K562 (cell line): ENCODE data around the gene CBR4. TPM values are rescaled to one million over a fixed set of nuclear protein-coding genes. Genes with fewer than 3 reads are reported as not detected.

Source experiments
- ATAC-seq: fragments of 200-7000 bp; cut with Tn5 transposase; 3 replicates; pipeline ENCODE4 v1.9.1; 2020; ENCODE audit warnings: moderate library complexity
- BruUV-seq: library from RNA; stranded (reverse); fragments of 400-500 nt; replicated peaks from 2 replicates; lab custom pipeline; 2021; lab: Mats Ljungman, UMichigan
- CTCF ChIA-PET: fragments of 300-600 bp; formaldehyde crosslinking; extraction: SDS; loops from one replicate; lab custom pipeline; 2021; ENCODE audit warnings: low intra/inter-chr PET ratio; lab: Yijun Ruan, JAX
- POLR2A ChIA-PET: fragments of 300-600, 350-650 bp; sonication (Branson Sonifier 250); formaldehyde crosslinking; extraction: SDS; loops from one replicate; lab custom pipeline; 2021; ENCODE audit warnings: antibody characterized with exemption, inconsistent platforms; lab: Yijun Ruan, JAX
- DNase-seq, 4 experiments: peaks; one replicate each; pipeline versions ENCODE4 v3.0.0 to v3.0.0-alpha.2; 2011 to 2018; ENCODE audit warnings: low spot score in 3 of 4, mixed read lengths in 3 of 4; ENCODE audit errors: extremely low read depth in 1 of 4
- FAIRE-seq: peaks from 2 replicates; lab custom pipeline; 2011; peaks lifted over from hg19 to GRCh38; lab: Jason Lieb, UNC
- H2AFZ ChIP-seq: 2 replicates; pipeline ENCODE4 v1.6.0; 2011; ENCODE audit warnings: low read depth, low read length, control low read depth, inconsistent platforms
- H3K27ac ChIP-seq: fragments of 200-600 bp; 3 replicates; pipeline ENCODE4 v1.8.0; 2011; ENCODE audit warnings: low read depth, mild to moderate bottlenecking, control low read depth, inconsistent platforms, low read length, moderate library complexity, mixed read lengths; ENCODE audit errors: extremely low read depth
- H3K27me3 ChIP-seq, 2 experiments: fragments of 300-600 bp in 1 of 2; 2 replicates in 1 of 2; 3 replicates in 1 of 2; pipeline versions ENCODE4 v1.6.0 to v1.8.0; 2011; ENCODE audit warnings: inconsistent platforms in 2 of 2, low read length in 2 of 2, mild to moderate bottlenecking in 1 of 2, mixed read lengths in 1 of 2, moderate library complexity in 1 of 2; ENCODE audit not compliant: control insufficient read depth in 2 of 2, insufficient read depth in 2 of 2
- H3K36me3 ChIP-seq: fragments of 300-600 bp; 3 replicates; pipeline ENCODE4 v1.8.0; 2011; ENCODE audit warnings: mild to moderate bottlenecking, low read length, inconsistent platforms; ENCODE audit not compliant: control insufficient read depth, insufficient read depth
- H3K4me1 ChIP-seq, 2 experiments: fragments of 200-600 bp in 1 of 2; replicated peaks in 1 of 2; 2 replicates in 1 of 2; 3 replicates in 1 of 2; pipeline versions ENCODE4 v1.5.1 to v1.8.0; 2011; ENCODE audit warnings: inconsistent platforms in 2 of 2, low read length in 2 of 2, mild to moderate bottlenecking in 1 of 2, mixed read lengths in 1 of 2, moderate library complexity in 1 of 2; ENCODE audit not compliant: control insufficient read depth in 2 of 2, insufficient read depth in 2 of 2
- H3K4me2 ChIP-seq: 2 replicates; pipeline ENCODE4 v1.6.1; 2011; ENCODE audit warnings: low read length, control low read depth, inconsistent platforms, mixed read lengths; ENCODE audit not compliant: insufficient read depth
- H3K4me3 ChIP-seq: fragments of 200-600 bp; sonication (generic), shearing (Covaris generic); 2 replicates; pipeline ENCODE4 v1.5.1; 2016; ENCODE audit warnings: control low read depth, inconsistent platforms
- H3K79me2 ChIP-seq: fragments of 200-600 bp; 3 replicates; pipeline ENCODE4 v1.8.0; 2011; ENCODE audit warnings: low read length, inconsistent platforms; ENCODE audit not compliant: control insufficient read depth, insufficient read depth
- H3K9ac ChIP-seq, 2 experiments: 2 replicates each; pipeline versions ENCODE4 v1.6.0 to v1.6.1; 2011; ENCODE audit warnings: low read depth in 2 of 2, low read length in 2 of 2, control low read depth in 1 of 2, inconsistent platforms in 1 of 2, mild to moderate bottlenecking in 1 of 2, mixed read lengths in 1 of 2; ENCODE audit not compliant: insufficient read depth in 1 of 2
- H3K9me1 ChIP-seq: one replicate; pipeline ENCODE4 v1.6.0; 2011; ENCODE audit warnings: inconsistent platforms, mild to moderate bottlenecking, low read length, moderate library complexity; ENCODE audit not compliant: control insufficient read depth, insufficient read depth
- H3K9me3 ChIP-seq: replicated peaks from 2 replicates; pipeline ENCODE4 v1.5.1; 2011; ENCODE audit warnings: low read depth, low read length, inconsistent platforms; ENCODE audit not compliant: control insufficient read depth, insufficient read depth
- H4K20me1 ChIP-seq: replicated peaks from 2 replicates; pipeline ENCODE4 v1.6.1; 2011; ENCODE audit warnings: low read length, inconsistent platforms, mixed read lengths; ENCODE audit not compliant: control insufficient read depth, insufficient read depth
- BHLHE40 ChIP-seq: IDR thresholded peaks from 2 replicates; pipeline ENCODE4 v1.6.1; 2011; ENCODE audit warnings: low read length, improper control_type of control experiment
- CXXC5 ChIP-seq: fragments of 250-450 bp; sonication (Bioruptor Pico); IDR thresholded peaks from 2 replicates; pipeline ENCODE4 v1.8.0; 2022; ENCODE audit warnings: inconsistent platforms, mild to moderate bottlenecking, moderate library complexity
- FOXJ3 ChIP-seq: sonication (generic); formaldehyde crosslinking; IDR thresholded peaks from 2 replicates; pipeline ENCODE4 v1.4.0; 2020; ENCODE audit warnings: mild to moderate bottlenecking, missing genetic modification reagents
- GATA2 ChIP-seq: sonication (generic); formaldehyde crosslinking; IDR thresholded peaks from 2 replicates; pipeline ENCODE4 v1.4.0; 2020; ENCODE audit warnings: mild to moderate bottlenecking, missing genetic modification reagents
- HNRNPLL ChIP-seq: fragments of 200-400 bp; formaldehyde crosslinking; IDR thresholded peaks from 2 replicates; pipeline ENCODE4 v1.6.1; 2017; ENCODE audit warnings: low read length, low read depth, mild to moderate bottlenecking; ENCODE audit not compliant: poor library complexity, severe bottlenecking
- KAT7 ChIP-seq: sonication (generic); formaldehyde crosslinking; IDR thresholded peaks from 2 replicates; pipeline ENCODE4 v1.8.0; 2022; ENCODE audit warnings: missing genetic modification reagents, mild to moderate bottlenecking, borderline replicate concordance
- NUFIP1 ChIP-seq: fragments of 450-650 bp; IDR thresholded peaks from 2 replicates; pipeline ENCODE4 v1.6.1; 2018; ENCODE audit not compliant: partially characterized antibody
- SMAD2 ChIP-seq: fragments of 150-350 bp; IDR thresholded peaks from 2 replicates; pipeline ENCODE4 v1.6.1; 2014; ENCODE audit warnings: low read depth, mild to moderate bottlenecking, low read length
- ZFX ChIP-seq: sonication (generic); formaldehyde crosslinking; IDR thresholded peaks from 2 replicates; pipeline ENCODE4 v1.8.0; 2022; ENCODE audit warnings: mild to moderate bottlenecking, missing genetic modification reagents, moderate library complexity
- ZNF224 ChIP-seq: sonication (generic); formaldehyde crosslinking; IDR thresholded peaks from 2 replicates; pipeline ENCODE4 v1.8.0; 2022; ENCODE audit warnings: mild to moderate bottlenecking, missing genetic modification reagents
- ZNF431 ChIP-seq: sonication (generic); formaldehyde crosslinking; IDR thresholded peaks from 2 replicates; pipeline ENCODE4 v1.8.0; 2022; ENCODE audit warnings: mild to moderate bottlenecking, missing genetic modification reagents
- ZNF764 ChIP-seq: fragments of 250-450 bp; sonication (Bioruptor Pico); IDR thresholded peaks from 2 replicates; pipeline ENCODE4 v1.4.0; 2020; ENCODE audit warnings: low read depth, mild to moderate bottlenecking, moderate library complexity
- WGBS: fragments of 100-300 bp; shearing (Covaris generic); methylation state at CpG from one replicate; pipeline ENCODE4 v1.1.6; 2016; ENCODE audit warnings: low coverage, mixed read lengths; ENCODE audit not compliant: insufficient coverage; ENCODE audit errors: missing lambda C conversion rate; 5-methylcytosine and 5-hydroxymethylcytosine counted together
- in situ Hi-C: fragments of 300-500 bp; cut with MboI; formaldehyde crosslinking; loops from 4 replicates; pipeline ENCODE4 v1.15.0; 2018; ENCODE audit warnings: inconsistent platforms, mixed read lengths
- intact Hi-C: fragments of 100-400 bp; cut with micrococcal nuclease; formaldehyde crosslinking; loops from 2 replicates; pipeline ENCODE4 v1.14.2; 2022
- polyA plus RNA-seq, 8 experiments: library from polyadenylated mRNA; depleted of rRNA in 4 of 8; stranded (reverse) in 5 of 8; unstranded in 3 of 8; fragments of >200 nt; fragmentation: Nextera tagmentation in 2 of 8; fragmentation: Illumina TruSeq in 1 of 8; extraction: Ambion mirVana in 2 of 8; extraction: Trizol in 1 of 8; gene quantifications; 2 replicates each; pipeline versions ENCODE4 v1.2.1 to v1.2.3, GENCODE V29; 2011 to 2014; ENCODE audit warnings: inconsistent platforms in 1 of 8, missing spikeins in 1 of 8
- total RNA-seq, 7 experiments: library from RNA; depleted of rRNA in 6 of 7; stranded (reverse); fragments of >200 nt in 6 of 7; fragmentation: Illumina TruSeq in 2 of 7; extraction: Trizol in 2 of 7; gene quantifications; 2 replicates each; pipeline versions ENCODE4 v1.2.1 to v1.2.3, GENCODE V29; 2011 to 2021; ENCODE audit warnings: low replicate concordance in 1 of 7
- TF ChIP-seq, protein P1 (sequence below): fragments of 200-800 bp; sonication (Bioruptor generic); IDR thresholded peaks from 2 replicates; pipeline ENCODE4 v1.6.1; 2016; ENCODE audit warnings: missing genetic modification characterization, missing compliant biosample characterization
- TF ChIP-seq, protein P2 (sequence below): fragments of 250-450 bp; sonication (Bioruptor Pico); IDR thresholded peaks from 2 replicates; pipeline ENCODE4 v1.6.1; 2021; ENCODE audit warnings: mild to moderate bottlenecking
- TF ChIP-seq, protein P3 (sequence below), 2 experiments: IDR thresholded peaks; 2 replicates each; pipeline ENCODE4 v1.6.1; 2012; ENCODE audit warnings: improper control_type of control experiment in 2 of 2, low read depth in 2 of 2, low read length in 2 of 2, borderline replicate concordance in 1 of 2

Gene CBR4
- total and polyA plus RNA-seq, 9 of the 15 experiments (the other 6 are each of a cell fraction or from before 2014, with no cell fraction given), result 12.1 to 26.4 (median 18.6) TPM

GRCh38 chr4:169015186-169015623, 5.2 kb upstream of the CBR4 start:
- intact Hi-C loops, result no loop called here
- DNase-seq (no peak), FAIRE-seq (no peak)
- TF ChIP-seq CXXC5 (CRISPR knock-in tag) (0 out of 2 replicates have a peak, but pooled peaks have one; percentile 6), KAT7 (CRISPR knock-in tag) (no peak), ZNF764 (no peak), GATA2 (CRISPR knock-in tag) (peak; percentile 19; the same call in 1 of the 2 replicates), BHLHE40 (peak; percentile 71; the same call in 1 of the 2 replicates), NUFIP1 (no peak), ZFX (CRISPR knock-in tag) (peak; percentile 40; the same call in 1 of the 2 replicates), ZNF431 (CRISPR knock-in tag) (no peak), HNRNPLL (no peak), ZNF224 (no peak), SMAD2 (no peak), FOXJ3 (CRISPR knock-in tag) (no peak)
- TF ChIP-seq, protein P1, sequence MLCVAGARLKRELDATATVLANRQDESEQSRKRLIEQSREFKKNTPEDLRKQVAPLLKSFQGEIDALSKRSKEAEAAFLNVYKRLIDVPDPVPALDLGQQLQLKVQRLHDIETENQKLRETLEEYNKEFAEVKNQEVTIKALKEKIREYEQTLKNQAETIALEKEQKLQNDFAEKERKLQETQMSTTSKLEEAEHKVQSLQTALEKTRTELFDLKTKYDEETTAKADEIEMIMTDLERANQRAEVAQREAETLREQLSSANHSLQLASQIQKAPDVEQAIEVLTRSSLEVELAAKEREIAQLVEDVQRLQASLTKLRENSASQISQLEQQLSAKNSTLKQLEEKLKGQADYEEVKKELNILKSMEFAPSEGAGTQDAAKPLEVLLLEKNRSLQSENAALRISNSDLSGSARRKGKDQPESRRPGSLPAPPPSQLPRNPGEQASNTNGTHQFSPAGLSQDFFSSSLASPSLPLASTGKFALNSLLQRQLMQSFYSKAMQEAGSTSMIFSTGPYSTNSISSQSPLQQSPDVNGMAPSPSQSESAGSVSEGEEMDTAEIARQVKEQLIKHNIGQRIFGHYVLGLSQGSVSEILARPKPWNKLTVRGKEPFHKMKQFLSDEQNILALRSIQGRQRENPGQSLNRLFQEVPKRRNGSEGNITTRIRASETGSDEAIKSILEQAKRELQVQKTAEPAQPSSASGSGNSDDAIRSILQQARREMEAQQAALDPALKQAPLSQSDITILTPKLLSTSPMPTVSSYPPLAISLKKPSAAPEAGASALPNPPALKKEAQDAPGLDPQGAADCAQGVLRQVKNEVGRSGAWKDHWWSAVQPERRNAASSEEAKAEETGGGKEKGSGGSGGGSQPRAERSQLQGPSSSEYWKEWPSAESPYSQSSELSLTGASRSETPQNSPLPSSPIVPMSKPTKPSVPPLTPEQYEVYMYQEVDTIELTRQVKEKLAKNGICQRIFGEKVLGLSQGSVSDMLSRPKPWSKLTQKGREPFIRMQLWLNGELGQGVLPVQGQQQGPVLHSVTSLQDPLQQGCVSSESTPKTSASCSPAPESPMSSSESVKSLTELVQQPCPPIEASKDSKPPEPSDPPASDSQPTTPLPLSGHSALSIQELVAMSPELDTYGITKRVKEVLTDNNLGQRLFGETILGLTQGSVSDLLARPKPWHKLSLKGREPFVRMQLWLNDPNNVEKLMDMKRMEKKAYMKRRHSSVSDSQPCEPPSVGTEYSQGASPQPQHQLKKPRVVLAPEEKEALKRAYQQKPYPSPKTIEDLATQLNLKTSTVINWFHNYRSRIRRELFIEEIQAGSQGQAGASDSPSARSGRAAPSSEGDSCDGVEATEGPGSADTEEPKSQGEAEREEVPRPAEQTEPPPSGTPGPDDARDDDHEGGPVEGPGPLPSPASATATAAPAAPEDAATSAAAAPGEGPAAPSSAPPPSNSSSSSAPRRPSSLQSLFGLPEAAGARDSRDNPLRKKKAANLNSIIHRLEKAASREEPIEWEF (CRISPR knock-in tag), result peak; percentile 16; the same call in 1 of the 2 replicates
- TF ChIP-seq, protein P2, sequence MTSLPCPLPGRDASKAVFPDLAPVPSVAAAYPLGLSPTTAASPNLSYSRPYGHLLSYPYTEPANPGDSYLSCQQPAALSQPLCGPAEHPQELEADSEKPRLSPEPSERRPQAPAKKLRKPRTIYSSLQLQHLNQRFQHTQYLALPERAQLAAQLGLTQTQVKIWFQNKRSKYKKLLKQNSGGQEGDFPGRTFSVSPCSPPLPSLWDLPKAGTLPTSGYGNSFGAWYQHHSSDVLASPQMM (CRISPR knock-in tag), result no peak
- TF ChIP-seq, protein P3, sequence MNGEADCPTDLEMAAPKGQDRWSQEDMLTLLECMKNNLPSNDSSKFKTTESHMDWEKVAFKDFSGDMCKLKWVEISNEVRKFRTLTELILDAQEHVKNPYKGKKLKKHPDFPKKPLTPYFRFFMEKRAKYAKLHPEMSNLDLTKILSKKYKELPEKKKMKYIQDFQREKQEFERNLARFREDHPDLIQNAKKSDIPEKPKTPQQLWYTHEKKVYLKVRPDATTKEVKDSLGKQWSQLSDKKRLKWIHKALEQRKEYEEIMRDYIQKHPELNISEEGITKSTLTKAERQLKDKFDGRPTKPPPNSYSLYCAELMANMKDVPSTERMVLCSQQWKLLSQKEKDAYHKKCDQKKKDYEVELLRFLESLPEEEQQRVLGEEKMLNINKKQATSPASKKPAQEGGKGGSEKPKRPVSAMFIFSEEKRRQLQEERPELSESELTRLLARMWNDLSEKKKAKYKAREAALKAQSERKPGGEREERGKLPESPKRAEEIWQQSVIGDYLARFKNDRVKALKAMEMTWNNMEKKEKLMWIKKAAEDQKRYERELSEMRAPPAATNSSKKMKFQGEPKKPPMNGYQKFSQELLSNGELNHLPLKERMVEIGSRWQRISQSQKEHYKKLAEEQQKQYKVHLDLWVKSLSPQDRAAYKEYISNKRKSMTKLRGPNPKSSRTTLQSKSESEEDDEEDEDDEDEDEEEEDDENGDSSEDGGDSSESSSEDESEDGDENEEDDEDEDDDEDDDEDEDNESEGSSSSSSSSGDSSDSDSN (IDR thresholded peaks at IDR 0.05; ENCODE audit: borderline replicate concordance in 1 of 2, low read depth in 2 of 2, low read length in 2 of 2), result no peak

More at GRCh38 chr4:169015186-169015623, 5.2 kb upstream of the CBR4 start:
- H3K9me3 ChIP-seq, result no peaks in the 10 kb centered on the region
- H3K27me3 ChIP-seq, result no peaks in the 10 kb centered on the region
- ChIA-PET POLR2A (no interaction called here), CTCF (no interaction called here)
- peak; percentile 47 for ATAC-seq
- peak overlapping the region; percentile 14; a peak in 2 of 4 replicates for H3K9ac ChIP-seq
- in situ Hi-C loops, result loop anchor here (25.0 kb wide), 1 partner anchor 472 kb away; no protein-coding TSS in a partner anchor
- no peak overlapping the region for H3K4me3 ChIP-seq
- WGBS, result 20% methylated on average over 5 of the region's 5 CpGs
- H3K4me1 ChIP-seq, result peaks cover 5 to 29% of the 10 kb centered on the region in 2 experiments; a peak in 4 of 5 replicates
- H2AFZ ChIP-seq, result peak overlapping the region; percentile 96
- H3K4me2 ChIP-seq, result peak overlapping the region; percentile 50; the same call in 1 of the 2 replicates
- H4K20me1 ChIP-seq, result no peaks in the 10 kb centered on the region
- H3K27ac ChIP-seq, result peak overlapping the region; percentile 22; the same call in 2 of the 3 replicates
- no peaks in the 10 kb centered on the region for H3K9me1 ChIP-seq
- no peaks in the 10 kb centered on the region for H3K79me2 ChIP-seq
- BruUV-seq, result no TSS peak
- no peaks in the 10 kb centered on the region; the same call in 2 of the 3 replicates for H3K36me3 ChIP-seq
